Measurements from ENCODE around the gene DNAH3. TPM values are rescaled to one million over a fixed set of nuclear protein-coding genes. Genes with fewer than 3 reads are reported as not detected.
"Not testable (repeated sequence)": the region's sequence is repeated elsewhere in the genome, so short reads cannot be mapped to it uniquely, and the experiment has no call there.

DNAH3 gene
- total and polyA plus RNA-seq, 5 donors from 2014 or later: 0.05 TPM; not detected in 4

GRCh38 chr16:20952139-20952920, 198.3 kb downstream of the DNAH3 start:
- H3K4me1 ChIP-seq (ENCODE audit: control insufficient read depth, insufficient read depth, low read length, poor library complexity, severe bottlenecking): no peaks in the 10 kb centered on the region
- no peaks in the 10 kb centered on the region for H3K4me1 Mint-ChIP-seq
- no peak overlapping the region for H3K4me3 ChIP-seq (ENCODE audit: low read depth, low read length)
- H3K27me3 ChIP-seq (ENCODE audit: control insufficient read depth, insufficient read depth, low read length): no peaks in the 10 kb centered on the region
- no peaks in the 10 kb centered on the region for H3K9me3 ChIP-seq (ENCODE audit: control insufficient read depth in 2 of 2, low read length in 2 of 2)
- H3K36me3 Mint-ChIP-seq: no peaks in the 10 kb centered on the region
- no peak for DNase-seq
- no peaks in the 10 kb centered on the region for H3K36me3 ChIP-seq (ENCODE audit: control insufficient read depth, insufficient read depth, low read length)
- H3K27ac Mint-ChIP-seq: no peak overlapping the region
- ATAC-seq (ENCODE audit: low read depth in 2 of 2): no peak
- no peak overlapping the region for H3K4me3 Mint-ChIP-seq
- no peak overlapping the region for H3K27ac ChIP-seq (ENCODE audit: insufficient read depth, low read length, poor library complexity, severe bottlenecking)
- peaks cover 0 to 1% (median 0%) of the 10 kb centered on the region in 7 donors for H3K9me3 Mint-ChIP-seq
- H3K27me3 Mint-ChIP-seq: peaks cover 19% of the 10 kb centered on the region

GRCh38 chr16:20950294-20950693, 200.4 kb downstream of the DNAH3 start:
- DNase-seq (no peak), ATAC-seq (ENCODE audit: low read depth in 2 of 2) (no peak)
- H3K27me3 ChIP-seq (ENCODE audit: control insufficient read depth, insufficient read depth, low read length): no peaks in the 10 kb centered on the region
- no peak overlapping the region for H3K4me3 ChIP-seq (ENCODE audit: low read depth, low read length)
- no peak overlapping the region for H3K27ac ChIP-seq (ENCODE audit: insufficient read depth, low read length, poor library complexity, severe bottlenecking)
- Mint-ChIP-seq H3K36me3 (no peaks in the 10 kb centered on the region), H3K27me3 (peaks cover 8% of the 10 kb centered on the region), H3K4me3 (no peak overlapping the region), H3K27ac (no peak overlapping the region), H3K9me3 (peaks cover 0 to 1% (median 0%) of the 10 kb centered on the region in 7 donors), H3K4me1 (peaks cover 0 to 7% (median 0%) of the 10 kb centered on the region in 4 donors)
- H3K4me1 ChIP-seq (ENCODE audit: control insufficient read depth, insufficient read depth, low read length, poor library complexity, severe bottlenecking): no peaks in the 10 kb centered on the region
- H3K9me3 ChIP-seq (ENCODE audit: control insufficient read depth in 2 of 2, low read length in 2 of 2): no peaks in the 10 kb centered on the region
- no peaks in the 10 kb centered on the region for H3K36me3 ChIP-seq (ENCODE audit: control insufficient read depth, insufficient read depth, low read length)

GRCh38 chr16:20949660-20950059, 201.0 kb downstream of the DNAH3 start:
- H3K36me3 Mint-ChIP-seq: no peaks in the 10 kb centered on the region
- H3K9me3 ChIP-seq (ENCODE audit: control insufficient read depth in 2 of 2, low read length in 2 of 2): no peaks in the 10 kb centered on the region

GRCh38 chr16:20948444-20948843, 202.2 kb downstream of the DNAH3 start:
- peaks cover under 1 to 9% (median 6%) of the 10 kb centered on the region in 4 donors for H3K4me1 Mint-ChIP-seq
- Histone ChIP-seq H3K4me3 (ENCODE audit: low read depth, low read length) (no peak overlapping the region), H3K27me3 (ENCODE audit: control insufficient read depth, insufficient read depth, low read length) (no peaks in the 10 kb centered on the region), H3K4me1 (ENCODE audit: control insufficient read depth, insufficient read depth, low read length, poor library complexity, severe bottlenecking) (peaks cover 9% of the 10 kb centered on the region), H3K36me3 (ENCODE audit: control insufficient read depth, insufficient read depth, low read length) (no peaks in the 10 kb centered on the region), H3K27ac (ENCODE audit: insufficient read depth, low read length, poor library complexity, severe bottlenecking) (no peak overlapping the region), H3K9me3 (ENCODE audit: control insufficient read depth in 2 of 2, low read length in 2 of 2) (no peaks in the 10 kb centered on the region)
- H3K36me3 Mint-ChIP-seq: no peaks in the 10 kb centered on the region
- H3K4me3 Mint-ChIP-seq: no peak overlapping the region
- no peak for ATAC-seq (ENCODE audit: low read depth in 2 of 2)
- H3K27ac Mint-ChIP-seq: no peak overlapping the region
- DNase-seq: no peak
- peaks cover 0 to 1% (median 0%) of the 10 kb centered on the region in 7 donors for H3K9me3 Mint-ChIP-seq
- H3K27me3 Mint-ChIP-seq: peaks cover 4% of the 10 kb centered on the region

More at GRCh38 chr16:20949660-20950059, 201.0 kb downstream of the DNAH3 start:
- Histone ChIP-seq H3K4me1 (ENCODE audit: control insufficient read depth, insufficient read depth, low read length, poor library complexity, severe bottlenecking) (peaks cover 3% of the 10 kb centered on the region), H3K27ac (ENCODE audit: insufficient read depth, low read length, poor library complexity, severe bottlenecking) (no peak overlapping the region), H3K36me3 (ENCODE audit: control insufficient read depth, insufficient read depth, low read length) (no peaks in the 10 kb centered on the region), H3K27me3 (ENCODE audit: control insufficient read depth, insufficient read depth, low read length) (no peaks in the 10 kb centered on the region), H3K4me3 (ENCODE audit: low read depth, low read length) (no peak overlapping the region)
- Mint-ChIP-seq H3K4me3 (no peak overlapping the region), H3K27me3 (peaks cover 5% of the 10 kb centered on the region), H3K27ac (no peak overlapping the region), H3K4me1 (peaks cover 0 to 9% (median 5%) of the 10 kb centered on the region in 4 donors), H3K9me3 (peaks cover 0 to 1% (median 0%) of the 10 kb centered on the region in 7 donors)
- ATAC-seq (ENCODE audit: low read depth in 2 of 2) (no peak), DNase-seq (no peak)

- no peaks in the 10 kb centered on the region for H3K36me3 Mint-ChIP-seq
- peaks cover 0 to 1% (median 0%) of the 10 kb centered on the region in 7 donors for H3K9me3 Mint-ChIP-seq
- ATAC-seq (ENCODE audit: low read depth in 2 of 2) (no peak), DNase-seq (no peak)
- no peak overlapping the region for H3K4me3 ChIP-seq (ENCODE audit: low read depth, low read length)
- H3K4me1 Mint-ChIP-seq: peaks cover 4 to 11% (median 7%) of the 10 kb centered on the region in 4 donors
- no peak overlapping the region for H3K27ac ChIP-seq (ENCODE audit: insufficient read depth, low read length, poor library complexity, severe bottlenecking)
- H3K4me1 ChIP-seq (ENCODE audit: control insufficient read depth, insufficient read depth, low read length, poor library complexity, severe bottlenecking): peaks cover 9% of the 10 kb centered on the region
- H3K27me3 ChIP-seq (ENCODE audit: control insufficient read depth, insufficient read depth, low read length): no peaks in the 10 kb centered on the region
- no peaks in the 10 kb centered on the region for H3K36me3 ChIP-seq (ENCODE audit: control insufficient read depth, insufficient read depth, low read length)
- H3K27me3 Mint-ChIP-seq: no peaks in the 10 kb centered on the region
- H3K9me3 ChIP-seq (ENCODE audit: control insufficient read depth in 2 of 2, low read length in 2 of 2): no peaks in the 10 kb centered on the region
- no peak overlapping the region for H3K27ac Mint-ChIP-seq
- no peak overlapping the region for H3K4me3 Mint-ChIP-seq
Observed at GRCh38 chr16:20946015-20946629, 204.5 kb downstream of the DNAH3 start.

GRCh38 chr16:20945575-20945875, 205.1 kb downstream of the DNAH3 start:
- H3K27me3 Mint-ChIP-seq; H3K4me3 Mint-ChIP-seq; H3K27ac Mint-ChIP-seq; H3K9me3 Mint-ChIP-seq; DNase-seq; H3K27ac ChIP-seq (ENCODE audit: insufficient read depth, low read length, poor library complexity, severe bottlenecking); H3K27me3 ChIP-seq (ENCODE audit: control insufficient read depth, insufficient read depth, low read length); H3K9me3 ChIP-seq (ENCODE audit: control insufficient read depth in 2 of 2, low read length in 2 of 2); H3K4me1 ChIP-seq (ENCODE audit: control insufficient read depth, insufficient read depth, low read length, poor library complexity, severe bottlenecking); H3K36me3 ChIP-seq (ENCODE audit: control insufficient read depth, insufficient read depth, low read length); H3K36me3 Mint-ChIP-seq; ATAC-seq (ENCODE audit: low read depth in 2 of 2); H3K4me3 ChIP-seq (ENCODE audit: low read depth, low read length): not testable (repeated sequence)
- H3K4me1 Mint-ChIP-seq: peaks cover 6 to 15% (median 8%) of the 10 kb centered on the region in 4 donors

- peaks cover 0 to 1% (median 0%) of the 10 kb centered on the region in 7 donors for H3K9me3 Mint-ChIP-seq
- Histone ChIP-seq H3K36me3 (ENCODE audit: control insufficient read depth, insufficient read depth, low read length) (no peaks in the 10 kb centered on the region), H3K27ac (ENCODE audit: insufficient read depth, low read length, poor library complexity, severe bottlenecking) (no peak overlapping the region), H3K4me3 (ENCODE audit: low read depth, low read length) (no peak overlapping the region), H3K27me3 (ENCODE audit: control insufficient read depth, insufficient read depth, low read length) (no peaks in the 10 kb centered on the region), H3K4me1 (ENCODE audit: control insufficient read depth, insufficient read depth, low read length, poor library complexity, severe bottlenecking) (peaks cover 9% of the 10 kb centered on the region), H3K9me3 (ENCODE audit: control insufficient read depth in 2 of 2, low read length in 2 of 2) (no peaks in the 10 kb centered on the region)
- peaks cover 6 to 15% (median 9%) of the 10 kb centered on the region in 4 donors for H3K4me1 Mint-ChIP-seq
- no peak overlapping the region for H3K27ac Mint-ChIP-seq
- no peak overlapping the region for H3K4me3 Mint-ChIP-seq
- DNase-seq (peak in 2 of 3 donors; percentile 15 to 72), ATAC-seq (ENCODE audit: low read depth in 2 of 2) (peak; percentile 72)
- H3K27me3 Mint-ChIP-seq: no peaks in the 10 kb centered on the region
- H3K36me3 Mint-ChIP-seq: no peaks in the 10 kb centered on the region
Observed at GRCh38 chr16:20944861-20945574, 205.6 kb downstream of the DNAH3 start.
